Pancreas (tissue), 10 donors: ENCODE data around the gene GRID1. TPM values are rescaled to one million over a fixed set of nuclear protein-coding genes. Genes with fewer than 3 reads are reported as not detected.

ENCODE experiments used
- ATAC-seq, 4 donors: fragments of 200-7000 bp; cut with Tn5 transposase; one replicate each; pipeline versions ENCODE4 v1.8.0 to v1.9.1; 2020; ENCODE audit warnings: mild to moderate bottlenecking in 4 of 4, moderate library complexity in 4 of 4
- DNase-seq, 6 donors: peaks; one replicate each; pipeline ENCODE4 v3.0.0-alpha.2; 2020
- FAIRE-seq: peaks from 2 replicates; lab custom pipeline; 2012; peaks lifted over from hg19 to GRCh38; lab: Jason Lieb, UNC
- H3K27ac ChIP-seq, 4 donors: fragments of 200-600 bp; sonication (generic); 1 replicate in 3 of 4; 2 replicates in 1 of 4; pipeline versions ENCODE4 v1.5.0 to v1.8.0; 2020
- H3K27me3 ChIP-seq, 4 donors: fragments of 200-600 bp; one replicate each; pipeline ENCODE4 v1.8.0; 2021
- H3K36me3 ChIP-seq, 3 donors: fragments of 200-600 bp; sonication (generic) in 1 of 3; one replicate each; pipeline versions ENCODE4 v1.5.0 to v1.8.0; 2020 to 2021
- H3K4me1 ChIP-seq, 3 donors: fragments of 200-600 bp; one replicate each; pipeline ENCODE4 v1.8.0; 2021
- H3K4me3 ChIP-seq, 4 donors: fragments of 200-600 bp; sonication (generic) in 2 of 4; one replicate each; pipeline versions ENCODE4 v1.5.0 to v1.8.0; 2020 to 2021
- H3K9me3 ChIP-seq, 4 donors: fragments of 200-600 bp; one replicate each; pipeline ENCODE4 v1.8.0; 2021
- WGBS, 2 donors: extraction: QIAGEN DNeasy Blood & Tissue Kit; methylation state at CpG; one replicate each; pipeline ENCODE4 v1.1.7; 2013; 5-methylcytosine and 5-hydroxymethylcytosine counted together
- intact Hi-C, 3 donors: fragments of 100-400 bp; cut with DNase I; formaldehyde crosslinking; loops; one replicate each; pipeline versions ENCODE4 v1.11.1 to v1.14.2; 2022
- polyA plus RNA-seq, 2 donors: library from polyadenylated mRNA; stranded (reverse); fragments of 200-250 nt; gene quantifications; one replicate each; pipeline ENCODE4 v1.2.3, GENCODE V29; 2013
- total RNA-seq, 6 donors: library from RNA; stranded (reverse); fragmentation: NEBNext Ultra II Directional in 4 of 6; extraction: Animal tissue kit (Norgen Biotek cat#: 25700) in 4 of 6; gene quantifications; one replicate each; pipeline versions ENCODE4 v1.2.1 to v1.2.4, GENCODE V29; 2021 to 2023
- TF ChIP-seq, protein P1 (sequence below), 4 donors: fragments of 200-600 bp; sonication (generic) in 3 of 4; IDR thresholded peaks; one replicate each; pipeline versions ENCODE4 v1.5.0 to v1.8.0; 2021; ENCODE audit warnings: antibody characterized with exemption in 4 of 4
- donor health status: healthy with polysubstance abuse.
- donor health status: DM: no; HTN: no; CAD: no; lungs with moderate emphysema.
- donor health status: DM: no; HTN: no; CAD: no.
- donor health status: control.
- donor health status: control.
- donor health status: Bipolar disorder and iron deficiency.
- donor health status: DM: yes; HTN: yes; CAD: no.
- donor health status: DM: no; HTN: no; CAD: no.
- donor health status: DM: no; HTN: no; CAD: no.
- donor health status: DM: yes; HTN: yes; CAD: no.

Gene GRID1
- total and polyA plus RNA-seq, 8 donors: 0.05 to 1.5 (median 0.91) TPM

DNA sequence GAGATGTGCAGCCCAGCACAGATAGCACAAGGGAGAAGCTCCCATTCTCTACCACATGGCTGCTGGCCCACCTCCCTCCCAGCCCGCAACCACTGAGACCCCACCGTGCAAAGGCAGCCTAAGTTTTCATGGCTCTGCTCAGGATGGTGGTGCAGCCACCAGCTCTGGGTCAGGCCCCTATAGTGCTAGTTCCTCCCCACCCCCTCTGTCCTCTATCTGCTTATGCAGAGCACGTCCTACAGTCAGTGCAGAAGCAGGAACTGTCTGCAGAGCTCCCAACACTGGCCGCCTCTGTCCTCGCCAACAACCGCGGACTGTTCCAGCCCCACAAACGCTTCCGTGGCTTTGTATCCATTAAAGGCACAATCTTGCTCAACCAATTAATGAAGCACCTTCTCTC is 278.9 kb downstream of the GRID1 start:
- Histone ChIP-seq H3K36me3 (no peaks in the 10 kb centered on the region), H3K27me3 (no peaks in the 10 kb centered on the region), H3K4me1 (no peaks in the 10 kb centered on the region), H3K9me3 (no peaks in the 10 kb centered on the region), H3K4me3 (no peak overlapping the region), H3K27ac (no peak overlapping the region)
- 67 to 68% methylated on average over 9 of the region's 9 CpGs for WGBS, 2 donors
- intact Hi-C loops: no loop called here
- no peak for DNase-seq
- FAIRE-seq: no peak
- TF ChIP-seq, protein P1, sequence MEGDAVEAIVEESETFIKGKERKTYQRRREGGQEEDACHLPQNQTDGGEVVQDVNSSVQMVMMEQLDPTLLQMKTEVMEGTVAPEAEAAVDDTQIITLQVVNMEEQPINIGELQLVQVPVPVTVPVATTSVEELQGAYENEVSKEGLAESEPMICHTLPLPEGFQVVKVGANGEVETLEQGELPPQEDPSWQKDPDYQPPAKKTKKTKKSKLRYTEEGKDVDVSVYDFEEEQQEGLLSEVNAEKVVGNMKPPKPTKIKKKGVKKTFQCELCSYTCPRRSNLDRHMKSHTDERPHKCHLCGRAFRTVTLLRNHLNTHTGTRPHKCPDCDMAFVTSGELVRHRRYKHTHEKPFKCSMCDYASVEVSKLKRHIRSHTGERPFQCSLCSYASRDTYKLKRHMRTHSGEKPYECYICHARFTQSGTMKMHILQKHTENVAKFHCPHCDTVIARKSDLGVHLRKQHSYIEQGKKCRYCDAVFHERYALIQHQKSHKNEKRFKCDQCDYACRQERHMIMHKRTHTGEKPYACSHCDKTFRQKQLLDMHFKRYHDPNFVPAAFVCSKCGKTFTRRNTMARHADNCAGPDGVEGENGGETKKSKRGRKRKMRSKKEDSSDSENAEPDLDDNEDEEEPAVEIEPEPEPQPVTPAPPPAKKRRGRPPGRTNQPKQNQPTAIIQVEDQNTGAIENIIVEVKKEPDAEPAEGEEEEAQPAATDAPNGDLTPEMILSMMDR (IDR thresholded peaks at IDR 0.05): no peak
- ATAC-seq: no peak

DNA sequence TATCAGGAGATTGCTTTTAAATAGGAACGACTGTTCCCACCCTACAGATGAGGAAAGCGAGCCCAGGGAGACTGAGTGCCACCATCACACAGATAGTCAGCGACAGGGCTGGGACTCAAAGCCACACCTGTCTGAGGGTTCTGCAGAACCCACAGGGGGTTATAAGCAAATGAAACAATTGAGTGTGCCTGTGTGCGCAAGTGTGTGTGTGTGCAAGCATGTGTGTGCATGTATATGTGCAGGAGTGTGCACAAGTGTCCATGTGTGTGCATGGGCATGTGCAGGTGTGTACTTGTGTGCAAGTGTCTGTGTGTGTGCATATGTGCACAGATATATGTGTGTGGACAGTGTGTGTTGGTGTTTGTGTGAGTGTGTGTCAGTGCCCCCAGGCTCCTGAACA is 280.2 kb downstream of the GRID1 start:
- WGBS, 2 donors: 85 to 87% methylated on average over 4 of the region's 4 CpGs

DNA sequence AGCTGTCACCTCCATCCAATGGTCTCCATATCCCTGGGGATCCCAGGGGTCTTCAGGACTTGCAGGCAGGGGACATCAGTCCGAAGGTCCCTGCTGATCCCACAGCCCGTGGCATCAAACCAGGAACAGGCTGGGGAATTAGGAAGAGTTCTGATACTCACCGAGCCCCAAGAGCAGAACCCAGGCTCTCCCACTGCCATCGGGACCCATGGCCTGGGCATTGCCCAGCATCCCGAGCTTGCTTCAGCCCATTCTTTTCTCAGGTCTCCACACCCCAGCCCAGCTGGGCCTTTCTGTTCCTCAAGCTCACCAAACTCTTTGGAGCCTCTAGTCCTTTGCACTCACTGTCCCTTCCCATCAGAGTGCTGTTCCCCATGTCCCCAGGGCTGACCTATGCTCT is 280.9 kb downstream of the GRID1 start:
- no peak for ATAC-seq
- no peaks in the 10 kb centered on the region for H3K9me3 ChIP-seq
- TF ChIP-seq, protein P1 (IDR thresholded peaks at IDR 0.05): no peak
- intact Hi-C loops: no loop called here
- no peaks in the 10 kb centered on the region for H3K27me3 ChIP-seq
- no peak overlapping the region for H3K4me3 ChIP-seq
- no peaks in the 10 kb centered on the region for H3K4me1 ChIP-seq
- H3K27ac ChIP-seq: no peak overlapping the region
- 70 to 76% methylated on average over 5 of the region's 5 CpGs for WGBS, 2 donors
- FAIRE-seq: no peak
- no peak for DNase-seq
- H3K36me3 ChIP-seq: no peaks in the 10 kb centered on the region

More for the DNA sequence above, 280.2 kb downstream of the GRID1 start:
- intact Hi-C loops: no loop called here
- no peaks in the 10 kb centered on the region for H3K9me3 ChIP-seq
- no peaks in the 10 kb centered on the region for H3K4me1 ChIP-seq
- H3K36me3 ChIP-seq: no peaks in the 10 kb centered on the region
- ATAC-seq (no peak), DNase-seq (no peak), FAIRE-seq (no peak)
- TF ChIP-seq, protein P1 (IDR thresholded peaks at IDR 0.05): no peak
- H3K27ac ChIP-seq: no peak overlapping the region
- H3K4me3 ChIP-seq: no peak overlapping the region
- no peaks in the 10 kb centered on the region for H3K27me3 ChIP-seq

DNA sequence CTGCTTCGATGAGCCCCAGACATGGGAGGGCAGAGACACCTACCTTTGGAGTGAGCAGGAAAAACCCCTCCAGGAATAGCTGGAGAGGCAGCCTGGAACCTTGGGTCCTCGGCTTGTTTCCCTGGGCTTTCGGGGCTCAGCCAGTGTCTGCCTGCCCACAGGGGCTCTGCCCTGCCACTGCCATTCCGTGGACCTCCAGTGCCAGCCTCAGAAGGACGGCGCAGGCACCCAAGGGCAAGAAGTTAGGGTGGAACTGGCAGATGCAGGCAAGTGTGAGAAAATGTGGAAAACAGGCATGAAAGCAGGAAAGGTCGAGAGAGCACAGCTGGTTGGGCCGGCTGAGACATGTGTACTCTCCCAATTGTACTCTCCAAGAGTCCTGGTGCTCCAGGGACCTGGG is 281.5 kb downstream of the GRID1 start:
- Histone ChIP-seq H3K36me3 (no peaks in the 10 kb centered on the region), H3K4me3 (no peak overlapping the region), H3K27me3 (no peaks in the 10 kb centered on the region), H3K9me3 (no peaks in the 10 kb centered on the region), H3K4me1 (no peaks in the 10 kb centered on the region), H3K27ac (no peak overlapping the region)
- TF ChIP-seq, protein P1 (IDR thresholded peaks at IDR 0.05): no peak
- intact Hi-C loops: no loop called here
- 56 to 71% methylated on average over 8 of the region's 8 CpGs for WGBS, 2 donors
- DNase-seq (no peak), ATAC-seq (no peak), FAIRE-seq (no peak)

DNA sequence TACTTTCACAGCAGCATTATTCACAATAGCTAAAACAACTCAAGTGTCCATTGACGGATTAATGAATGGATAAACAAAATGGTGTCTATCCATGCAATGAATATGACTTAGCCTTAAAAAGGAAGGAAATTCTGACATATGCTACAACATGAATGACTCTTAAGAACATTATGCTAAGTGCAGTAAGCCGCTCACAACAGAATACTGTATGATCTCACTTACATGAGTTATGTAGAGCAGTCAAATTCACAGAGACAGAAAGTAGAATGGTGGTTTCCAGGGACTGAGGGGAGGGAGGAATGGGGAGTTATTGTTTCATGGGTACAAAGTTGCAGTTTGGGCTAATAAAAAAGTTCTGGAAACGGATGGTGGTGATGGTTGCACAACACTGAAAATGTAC is 282.0 kb downstream of the GRID1 start:
- FAIRE-seq (no peak), ATAC-seq (no peak), DNase-seq (no peak)
- H3K27ac ChIP-seq: no peak overlapping the region
- no peaks in the 10 kb centered on the region for H3K9me3 ChIP-seq
- 69 to 77% methylated on average over 3 of the region's 3 CpGs for WGBS, 2 donors
- no peaks in the 10 kb centered on the region for H3K27me3 ChIP-seq
- TF ChIP-seq, protein P1 (IDR thresholded peaks at IDR 0.05): no peak
- H3K36me3 ChIP-seq: no peaks in the 10 kb centered on the region
- H3K4me3 ChIP-seq: no peak overlapping the region
- no peaks in the 10 kb centered on the region for H3K4me1 ChIP-seq
- intact Hi-C loops: no loop called here
